ENCODE measurements around the gene ENC1. TPM values are rescaled to one million over a fixed set of nuclear protein-coding genes. Genes with fewer than 3 reads are reported as not detected.

The ENC1 gene
- total and polyA plus RNA-seq, 4 donors: 6.8 to 31.5 (median 18.3) TPM

DNA sequence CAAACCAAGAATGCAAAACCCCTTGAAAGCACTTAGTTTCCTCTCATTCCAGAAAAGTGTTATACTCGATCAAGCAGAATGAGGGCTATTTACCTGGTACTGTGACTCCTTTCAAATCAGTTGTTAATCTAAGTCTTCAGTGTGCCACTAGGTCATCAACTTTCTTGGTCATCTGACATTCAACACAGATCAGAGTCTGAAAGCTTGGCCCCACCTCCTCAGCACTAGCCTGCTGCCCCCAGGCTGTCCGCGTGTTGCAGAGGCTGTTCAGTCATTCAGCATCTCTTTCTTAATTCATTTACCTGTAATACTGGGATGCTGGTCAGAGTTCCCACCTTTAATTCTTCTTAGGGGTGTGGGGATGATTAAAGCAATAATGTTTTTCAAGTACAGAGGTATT, 28.5 kb downstream of the ENC1 start:
- Histone ChIP-seq H3K9ac (ENCODE audit: insufficient read depth in 1 of 2, low read length in 2 of 2) (no peak overlapping the region), H3K9me3 (ENCODE audit: control insufficient read depth in 4 of 4, insufficient read depth in 3 of 4, low read length in 3 of 4) (no peaks in the 10 kb centered on the region), H3K27me3 (ENCODE audit: control insufficient read depth in 3 of 3, insufficient read depth in 3 of 3, low read length in 2 of 3) (no peaks in the 10 kb centered on the region), H3K4me3 (no peak overlapping the region), H3K4me1 (ENCODE audit: control insufficient read depth in 5 of 5, insufficient read depth in 5 of 5, low read length in 5 of 5) (no peaks in the 10 kb centered on the region), H3K36me3 (ENCODE audit: control insufficient read depth in 4 of 4, insufficient read depth in 4 of 4, low read length in 4 of 4) (no peaks in the 10 kb centered on the region), H3K27ac (ENCODE audit: low read depth in 1 of 2, low read length in 1 of 2) (no peak overlapping the region)
- DNase-seq (no peak), ATAC-seq (ENCODE audit: insufficient read depth, low FRiP score) (no peak)
- TF ChIP-seq, protein P1, sequence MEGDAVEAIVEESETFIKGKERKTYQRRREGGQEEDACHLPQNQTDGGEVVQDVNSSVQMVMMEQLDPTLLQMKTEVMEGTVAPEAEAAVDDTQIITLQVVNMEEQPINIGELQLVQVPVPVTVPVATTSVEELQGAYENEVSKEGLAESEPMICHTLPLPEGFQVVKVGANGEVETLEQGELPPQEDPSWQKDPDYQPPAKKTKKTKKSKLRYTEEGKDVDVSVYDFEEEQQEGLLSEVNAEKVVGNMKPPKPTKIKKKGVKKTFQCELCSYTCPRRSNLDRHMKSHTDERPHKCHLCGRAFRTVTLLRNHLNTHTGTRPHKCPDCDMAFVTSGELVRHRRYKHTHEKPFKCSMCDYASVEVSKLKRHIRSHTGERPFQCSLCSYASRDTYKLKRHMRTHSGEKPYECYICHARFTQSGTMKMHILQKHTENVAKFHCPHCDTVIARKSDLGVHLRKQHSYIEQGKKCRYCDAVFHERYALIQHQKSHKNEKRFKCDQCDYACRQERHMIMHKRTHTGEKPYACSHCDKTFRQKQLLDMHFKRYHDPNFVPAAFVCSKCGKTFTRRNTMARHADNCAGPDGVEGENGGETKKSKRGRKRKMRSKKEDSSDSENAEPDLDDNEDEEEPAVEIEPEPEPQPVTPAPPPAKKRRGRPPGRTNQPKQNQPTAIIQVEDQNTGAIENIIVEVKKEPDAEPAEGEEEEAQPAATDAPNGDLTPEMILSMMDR (IDR thresholded peaks at IDR 0.05; ENCODE audit: control extremely low read depth, extremely low read depth): no peak
- WGBS, 2 donors: 84 to 92% methylated on average over 3 of the region's 3 CpGs

DNA sequence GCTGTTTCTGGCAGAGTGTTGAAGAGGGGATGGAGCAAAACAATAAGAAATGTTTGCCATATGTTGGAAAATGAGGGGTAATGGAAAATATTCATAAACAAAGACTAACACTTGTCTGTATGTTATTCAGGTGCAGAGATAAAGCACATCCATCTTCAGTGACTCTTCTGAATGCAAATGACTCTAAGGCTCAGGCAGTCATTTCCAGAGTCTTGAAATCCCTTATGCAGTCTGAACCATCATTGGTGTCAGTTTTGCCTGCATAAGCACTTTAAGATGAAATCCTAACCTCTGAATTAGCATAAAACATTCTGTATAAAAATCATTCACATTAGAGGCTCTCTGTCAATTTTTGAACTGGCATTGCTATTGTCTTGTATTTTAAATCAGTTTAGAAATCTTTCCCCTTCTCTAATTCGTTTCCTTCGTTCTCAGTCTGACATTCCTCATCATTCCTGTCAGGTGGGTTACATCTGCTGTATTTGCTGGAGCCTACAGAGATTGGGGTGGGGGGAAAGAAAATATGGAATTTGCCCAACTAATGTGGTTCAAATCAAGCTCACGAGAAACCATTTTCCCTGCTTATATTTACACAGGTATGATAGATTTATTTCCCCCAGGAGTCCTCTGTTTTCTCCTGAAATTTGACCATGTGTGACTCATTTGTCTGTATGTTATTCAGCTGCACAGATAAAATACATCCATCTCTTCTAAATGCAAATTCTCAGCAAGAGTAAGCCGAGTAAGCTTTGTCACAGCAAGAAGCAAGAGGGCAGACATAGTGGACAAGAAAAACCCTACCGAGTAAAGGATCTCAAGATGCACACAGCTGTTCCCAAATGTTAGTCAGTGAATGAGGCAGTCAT, 31.6 kb downstream of the ENC1 start:
- ATAC-seq (ENCODE audit: insufficient read depth, low FRiP score): no peak
- H3K36me3 ChIP-seq (ENCODE audit: control insufficient read depth in 4 of 4, insufficient read depth in 4 of 4, low read length in 4 of 4): no peaks in the 10 kb centered on the region
- no peaks in the 10 kb centered on the region for H3K27me3 ChIP-seq (ENCODE audit: control insufficient read depth in 3 of 3, insufficient read depth in 3 of 3, low read length in 2 of 3)
- WGBS, 2 donors: 88 to 89% methylated on average over 5 of the region's 5 CpGs
- H3K9ac ChIP-seq (ENCODE audit: insufficient read depth in 1 of 2, low read length in 2 of 2): no peak overlapping the region
- H3K4me3 ChIP-seq: no peak overlapping the region
- TF ChIP-seq, protein P1 (IDR thresholded peaks at IDR 0.05; ENCODE audit: control extremely low read depth, extremely low read depth): no peak
- no peak overlapping the region for H3K27ac ChIP-seq (ENCODE audit: low read depth in 1 of 2, low read length in 1 of 2)
- H3K4me1 ChIP-seq (ENCODE audit: control insufficient read depth in 5 of 5, insufficient read depth in 5 of 5, low read length in 5 of 5): no peaks in the 10 kb centered on the region
- no peaks in the 10 kb centered on the region for H3K9me3 ChIP-seq (ENCODE audit: control insufficient read depth in 4 of 4, insufficient read depth in 3 of 4, low read length in 3 of 4)
- DNase-seq: no peak

DNA sequence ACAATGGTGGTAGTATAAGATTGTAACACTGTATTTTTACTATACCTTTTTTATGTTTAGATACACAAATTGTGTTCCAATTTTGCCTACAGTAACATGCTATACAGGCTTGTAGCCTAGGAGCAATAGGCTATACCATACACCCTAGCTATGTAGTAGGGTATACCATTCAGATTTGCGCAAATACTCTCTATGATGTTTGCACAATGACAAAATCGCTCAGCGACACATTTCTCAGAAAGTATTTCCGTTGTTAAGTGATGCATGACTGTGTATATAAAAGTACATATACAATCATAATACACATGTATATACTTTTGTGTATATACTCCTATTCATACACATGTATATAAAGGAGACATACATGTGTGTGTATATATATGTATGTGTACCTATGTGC, 34.8 kb downstream of the ENC1 start:
- no peak overlapping the region for H3K27ac ChIP-seq (ENCODE audit: low read depth in 1 of 2, low read length in 1 of 2)
- no peak overlapping the region for H3K9ac ChIP-seq (ENCODE audit: insufficient read depth in 1 of 2, low read length in 2 of 2)
- no peaks in the 10 kb centered on the region for H3K9me3 ChIP-seq (ENCODE audit: control insufficient read depth in 4 of 4, insufficient read depth in 3 of 4, low read length in 3 of 4)
- no peaks in the 10 kb centered on the region for H3K27me3 ChIP-seq (ENCODE audit: control insufficient read depth in 3 of 3, insufficient read depth in 3 of 3, low read length in 2 of 3)
- DNase-seq (no peak), ATAC-seq (ENCODE audit: insufficient read depth, low FRiP score) (no peak)
- H3K36me3 ChIP-seq (ENCODE audit: control insufficient read depth in 4 of 4, insufficient read depth in 4 of 4, low read length in 4 of 4): no peaks in the 10 kb centered on the region
- TF ChIP-seq, protein P1 (IDR thresholded peaks at IDR 0.05; ENCODE audit: control extremely low read depth, extremely low read depth): no peak
- 90 to 91% methylated on average over 4 of the region's 4 CpGs for WGBS, 2 donors
- H3K4me3 ChIP-seq: no peak overlapping the region
- no peaks in the 10 kb centered on the region for H3K4me1 ChIP-seq (ENCODE audit: control insufficient read depth in 5 of 5, insufficient read depth in 5 of 5, low read length in 5 of 5)

All from lung (tissue), 12 donors.